HCT116 (cell line): ENCODE measurements around the gene ERBB4. TPM values are rescaled to one million over a fixed set of nuclear protein-coding genes. Genes with fewer than 3 reads are reported as not detected.
"Not testable (repeated sequence)": the region's sequence is repeated elsewhere in the genome, so short reads cannot be mapped to it uniquely, and the experiment has no call there.

Experiments used
- ATAC-seq: fragments of 200-7000 bp; cut with Tn5 transposase; 2 replicates; pipeline ENCODE4 v1.9.1; 2020; ENCODE audit warnings: mild to moderate bottlenecking, moderate library complexity
- BruUV-seq: library from RNA; stranded (reverse); fragments of 400-500 nt; replicated peaks from 2 replicates; lab custom pipeline; 2021; lab: Mats Ljungman, UMichigan
- CTCF ChIA-PET: fragments of 300-600 bp; sonication (Branson Sonifier 250); formaldehyde crosslinking; loops from one replicate; lab custom pipeline; 2021; ENCODE audit warnings: antibody characterized with exemption; lab: Charles Lee
- POLR2A ChIA-PET: fragments of 300-600, 350-600 bp; sonication (Branson Sonifier 250); formaldehyde crosslinking; loops from one replicate; lab custom pipeline; 2021; ENCODE audit warnings: antibody characterized with exemption; lab: Charles Lee
- RAD21 ChIA-PET, 2 experiments: fragments of 300-600 bp; sonication (Branson Sonifier 250); formaldehyde crosslinking; loops; one replicate each; lab custom pipeline; 2023; ENCODE audit warnings: low total read pairs in 2 of 2; ENCODE audit not compliant: uncharacterized antibody in 2 of 2, unreplicated experiment in 2 of 2, low non-redundant PET in 1 of 2; lab: Charles Lee
- DNase-seq: peaks from one replicate; pipeline ENCODE4 v3.0.0-alpha.2; 2010; ENCODE audit warnings: low read depth, low spot score
- H2AFZ ChIP-seq: fragments of 200-600 bp; shearing (Covaris generic), sonication (generic); 2 replicates; pipeline ENCODE4 v1.6.1; 2017; ENCODE audit warnings: low read depth, mixed run types, mixed read lengths, antibody characterized with exemption, low read length; ENCODE audit not compliant: poor library complexity, severe bottlenecking
- H3K27ac ChIP-seq: 2 replicates; pipeline ENCODE4 v1.5.1; 2012; ENCODE audit warnings: low read depth, low read length
- H3K27me3 ChIP-seq: fragments of 200-600 bp; sonication (generic); 2 replicates; pipeline ENCODE4 v1.6.1; 2016; ENCODE audit warnings: mixed run types, low read length, mixed read lengths; ENCODE audit not compliant: insufficient read depth
- H3K36me3 ChIP-seq, 2 experiments: fragments of 200-500 bp in 1 of 2; fragments of 200-600 bp in 1 of 2; sonication (Bioruptor generic) in 1 of 2; sonication (generic) in 1 of 2; 2 replicates each; pipeline versions ENCODE4 v1.5.1 to v1.6.1; 2014 to 2016; ENCODE audit warnings: low read length in 2 of 2, inconsistent platforms in 1 of 2, mixed read lengths in 1 of 2, mixed run types in 1 of 2; ENCODE audit not compliant: insufficient read depth in 2 of 2, control insufficient read depth in 1 of 2
- H3K4me1 ChIP-seq, 2 experiments: fragments of 200-600 bp in 1 of 2; sonication (generic) in 1 of 2; 2 replicates each; pipeline versions ENCODE4 v1.5.1 to v1.6.1; 2012 to 2017; ENCODE audit warnings: low read length in 2 of 2, inconsistent platforms in 1 of 2, mild to moderate bottlenecking in 1 of 2, mixed read lengths in 1 of 2, mixed run types in 1 of 2, moderate library complexity in 1 of 2; ENCODE audit not compliant: insufficient read depth in 2 of 2, control insufficient read depth in 1 of 2
- H3K4me2 ChIP-seq: fragments of 200-600 bp; sonication (generic); 2 replicates; pipeline ENCODE4 v1.6.1; 2017; ENCODE audit warnings: mixed run types, low read length, mixed read lengths
- H3K4me3 ChIP-seq, 2 experiments: fragments of 200-600 bp in 1 of 2; sonication (generic) in 1 of 2; replicated peaks in 1 of 2; 2 replicates each; pipeline ENCODE4 v1.5.1; 2011 to 2016; ENCODE audit warnings: low read length in 2 of 2, control low read depth in 1 of 2, low read depth in 1 of 2, mild to moderate bottlenecking in 1 of 2, mixed read lengths in 1 of 2, mixed run types in 1 of 2
- H3K79me2 ChIP-seq: fragments of 200-600 bp; sonication (generic); 2 replicates; pipeline ENCODE4 v1.6.1; 2017; ENCODE audit warnings: mild to moderate bottlenecking, mixed run types, low read length, moderate library complexity, mixed read lengths; ENCODE audit not compliant: insufficient read depth
- H3K9ac ChIP-seq: fragments of 200-600 bp; sonication (generic); 2 replicates; pipeline ENCODE4 v1.6.1; 2016; ENCODE audit warnings: low read length, mixed read lengths
- H3K9me2 ChIP-seq: fragments of 200-600 bp; sonication (generic), shearing (Covaris generic); 2 replicates; pipeline ENCODE4 v1.6.1; 2017; ENCODE audit warnings: mixed run types, mild to moderate bottlenecking, moderate library complexity; ENCODE audit not compliant: insufficient read depth
- H3K9me3 ChIP-seq, 2 experiments: fragments of 200-500 bp in 1 of 2; fragments of 200-600 bp in 1 of 2; sonication (Bioruptor generic) in 1 of 2; sonication (generic) in 1 of 2; 2 replicates each; pipeline ENCODE4 v1.6.1; 2014 to 2017; ENCODE audit warnings: low read length in 2 of 2, mixed read lengths in 2 of 2, inconsistent platforms in 1 of 2, low read depth in 1 of 2, mild to moderate bottlenecking in 1 of 2, mixed run types in 1 of 2, moderate library complexity in 1 of 2; ENCODE audit not compliant: control insufficient read depth in 1 of 2, insufficient read depth in 1 of 2
- H4K20me1 ChIP-seq: fragments of 200-600 bp; sonication (generic), shearing (Covaris generic); 2 replicates; pipeline ENCODE4 v1.6.1; 2017; ENCODE audit warnings: mixed run types, mild to moderate bottlenecking, moderate library complexity; ENCODE audit not compliant: insufficient read depth
- CEBPB ChIP-seq: IDR thresholded peaks from 2 replicates; pipeline ENCODE4 v1.6.1; 2012; ENCODE audit warnings: low read depth
- CTCF ChIP-seq, 3 experiments: fragments of 200-600 bp in 1 of 3; sonication (generic) in 1 of 3; IDR thresholded peaks in 2 of 3; conservative IDR thresholded peaks in 1 of 3; 2 replicates each; pipeline ENCODE4 v1.5.1; 2012 to 2017; ENCODE audit warnings: low read depth in 2 of 3, low read length in 2 of 3, antibody characterized with exemption in 1 of 3, borderline replicate concordance in 1 of 3, control low read depth in 1 of 3, mild to moderate bottlenecking in 1 of 3, mixed read lengths in 1 of 3, mixed run types in 1 of 3, moderate library complexity in 1 of 3; ENCODE audit not compliant: insufficient read depth in 1 of 3
- SP1 ChIP-seq: IDR thresholded peaks from 2 replicates; pipeline ENCODE4 v1.6.1; 2012; ENCODE audit warnings: low read depth
- ZBTB33 ChIP-seq: IDR thresholded peaks from 2 replicates; pipeline ENCODE4 v1.6.1; 2011; ENCODE audit warnings: mild to moderate bottlenecking, low read length, moderate library complexity; ENCODE audit not compliant: insufficient replicate concordance; ENCODE audit errors: extremely low read depth
- intact Hi-C: fragments of 100-400 bp; cut with micrococcal nuclease; formaldehyde crosslinking; loops from 2 replicates; pipeline ENCODE4 v1.10.0; 2022
- total RNA-seq: library from RNA; stranded (reverse); gene quantifications from one replicate; pipeline ENCODE4 v1.2.1, GENCODE V29; 2021; ENCODE audit not compliant: unreplicated experiment

The ERBB4 gene
- total RNA-seq, 1 experiment from 2014 or later: 0.10 TPM

GRCh38 chr2:212013626-212014025 is 525.0 kb downstream of the ERBB4 start:
- POLR2A ChIA-PET: no interaction called here
- ATAC-seq (no peak), DNase-seq (no peak)
- H3K27ac ChIP-seq: no peak overlapping the region
- TF ChIP-seq ZBTB33: no peak
- TF ChIP-seq CEBPB: no peak
- TF ChIP-seq SP1: no peak
- TF ChIP-seq CTCF (IDR thresholded peaks at IDR 0.05 in 2 of 3, conservative IDR thresholded peaks at IDR 0.05 in 1 of 3; ENCODE audit: borderline replicate concordance in 1 of 3, insufficient read depth in 1 of 3, low read depth in 2 of 3, low read length in 2 of 3): no peak
- no peaks in the 10 kb centered on the region for H3K4me1 ChIP-seq
- no peak overlapping the region for H3K9ac ChIP-seq
- CTCF ChIA-PET: interaction anchor here (1.3 kb wide), 1 partner anchor 9 kb away, joined by 5 read pairs; no protein-coding TSS in a partner anchor
- RAD21 ChIA-PET: no interaction called here
- no peaks in the 10 kb centered on the region for H3K9me2 ChIP-seq
- no peak overlapping the region for H3K4me3 ChIP-seq
- no peaks in the 10 kb centered on the region for H3K79me2 ChIP-seq
- no peaks in the 10 kb centered on the region for H3K27me3 ChIP-seq
- BruUV-seq: no TSS peak
- H3K36me3 ChIP-seq: no peaks in the 10 kb centered on the region
- no peaks in the 10 kb centered on the region for H4K20me1 ChIP-seq
- no peaks in the 10 kb centered on the region for H3K9me3 ChIP-seq
- no peak overlapping the region for H2AFZ ChIP-seq
- intact Hi-C loops: no loop called here
- H3K4me2 ChIP-seq: no peak overlapping the region

GRCh38 chr2:212010305-212010704 is 528.3 kb downstream of the ERBB4 start:
- RAD21 ChIA-PET, H2AFZ ChIP-seq, H3K4me3 ChIP-seq, POLR2A ChIA-PET, H3K79me2 ChIP-seq, H3K36me3 ChIP-seq, H4K20me1 ChIP-seq, CTCF ChIA-PET, ATAC-seq, H3K4me2 ChIP-seq, BruUV-seq, H3K9me2 ChIP-seq, H3K9me3 ChIP-seq, H3K27ac ChIP-seq, H3K9ac ChIP-seq, intact Hi-C loops, H3K27me3 ChIP-seq, DNase-seq, H3K4me1 ChIP-seq: not testable (repeated sequence)
